ENCODE data around the gene LASP1NB.

Gene LASP1NB

DNA sequence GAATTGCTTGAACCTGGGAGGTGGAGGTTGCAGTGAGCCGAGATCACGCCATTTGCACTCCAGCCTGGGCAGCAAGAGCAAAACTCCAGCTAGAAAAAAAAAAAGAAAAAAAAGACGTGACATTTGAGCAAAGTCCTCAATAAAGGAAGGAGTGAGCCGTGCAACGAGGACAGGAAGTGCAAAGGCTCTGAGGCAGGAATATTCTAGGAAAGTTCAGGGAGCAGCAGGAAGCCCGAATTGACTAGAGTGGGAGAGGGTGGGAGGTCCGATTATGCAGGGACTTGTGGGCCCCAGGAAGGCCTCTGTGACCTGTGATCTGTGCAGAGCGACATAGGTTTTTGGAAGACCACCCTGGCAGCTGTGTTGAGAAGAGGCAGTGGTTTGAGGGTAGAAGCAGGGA lies 8.6 kb upstream of the LASP1NB start:
- POLR2A ChIA-PET = interaction anchor here (5.4 kb wide), 1 partner anchor 46 kb away, joined by 112 read pairs; the partner anchor contains the start of gene LASP1
- H3K9me3 ChIP-seq (ENCODE audit: low read length) = no peaks in the 10 kb centered on the region
- 85% methylated on average over 8 of the region's 8 CpGs for whole genome bisulfite sequencing (ENCODE audit: low lambda C conversion rate)
- no peak overlapping the region for H3K9ac ChIP-seq (ENCODE audit: insufficient read depth, low read depth, low read length)
- CTCF ChIA-PET (ENCODE audit: low intra/inter-chr PET ratio, low total read pairs) = no interaction called here
- no peak overlapping the region for H2AFZ ChIP-seq (ENCODE audit: low read length)
- FAIRE-seq = no peak
- DNase-seq (ENCODE audit: low spot score) = no peak
- peaks cover 53% of the 10 kb centered on the region for H3K4me1 ChIP-seq (ENCODE audit: insufficient read depth, low read length)
- no TSS peak for BruUV-seq (replicated peaks)
- no peak for ATAC-seq
- peak overlapping the region; percentile 30 for H3K27ac ChIP-seq (ENCODE audit: extremely low read length, insufficient read depth, low read length)
- in situ Hi-C loops (cut with HindIII; ENCODE audit: extremely low pct_ligation_motif_present, low pct_unique_long_range_greater_than_20kb) (no loop called here), intact Hi-C loops (cut with micrococcal nuclease; ENCODE audit: unreplicated experiment) (loop anchor here (5.0 to 10.0 kb wide), 2 partner anchors 44 to 238 kb away; partner anchors contain the start of genes LASP1 and PLXDC1)
- no peaks in the 10 kb centered on the region; the same call in 1 of the 2 replicates for H4K20me1 ChIP-seq (ENCODE audit: insufficient read depth, low read length)
- no peaks in the 10 kb centered on the region for H3K79me2 ChIP-seq (ENCODE audit: insufficient read depth, low read length)
- H3K27me3 ChIP-seq (ENCODE audit: control insufficient read depth in 1 of 2, insufficient read depth in 2 of 2, low read length in 2 of 2) = no peaks in the 10 kb centered on the region
- no peak overlapping the region for H3K4me2 ChIP-seq (ENCODE audit: low read depth, low read length)
- TF ChIP-seq MLLT10 (CRISPR knock-in tag; IDR thresholded peaks at IDR 0.05) (no peak), RBM22 (optimal IDR thresholded peaks at IDR 0.05; ENCODE audit: low read length) (peak; percentile 60)
- peaks cover 36 to 67% of the 10 kb centered on the region in 2 experiments for H3K36me3 ChIP-seq (replicated peaks in 1 of 2; ENCODE audit: control insufficient read depth in 1 of 2, insufficient read depth in 2 of 2, low read length in 2 of 2)
- no peak overlapping the region for H3K4me3 ChIP-seq (replicated peaks in 1 of 3; ENCODE audit: insufficient read depth in 1 of 3, low read depth in 2 of 3, low read length in 3 of 3)

DNA sequence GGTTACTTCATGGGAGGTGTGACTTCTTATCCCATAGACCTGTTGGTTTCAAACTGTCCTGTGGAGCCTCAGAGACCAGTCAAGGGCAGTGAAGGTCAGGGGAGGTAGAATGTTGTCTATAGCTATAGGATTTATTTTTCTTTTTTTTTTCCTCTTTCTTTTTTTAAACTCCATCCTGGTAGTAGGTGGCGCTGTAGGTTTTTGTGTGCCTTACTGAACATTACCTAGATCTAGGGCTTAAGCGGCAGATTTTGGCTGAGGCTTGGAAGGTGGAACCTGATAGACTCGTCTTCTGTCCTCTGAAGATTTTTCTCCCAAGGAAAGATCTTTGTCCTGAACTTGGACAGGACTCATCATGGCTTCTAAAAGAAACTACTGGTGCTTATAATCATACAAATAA lies 8.2 kb upstream of the LASP1NB start:
- DNase-seq (ENCODE audit: low spot score) (no peak), ATAC-seq (no peak), FAIRE-seq (peak; percentile 8)
- TF ChIP-seq STAG1 (CRISPR knock-in tag; IDR thresholded peaks at IDR 0.05) (0 out of 2 replicates have a peak, but pooled peaks have one; percentile 5), HES4 (CRISPR knock-in tag; IDR thresholded peaks at IDR 0.05; ENCODE audit: borderline replicate concordance) (no peak)
- peak overlapping the region; percentile 30 for H3K27ac ChIP-seq (ENCODE audit: extremely low read length, insufficient read depth, low read length)
- 98% methylated on average over 3 of the region's 3 CpGs for WGBS (ENCODE audit: low lambda C conversion rate)
- no peak overlapping the region for H2AFZ ChIP-seq (ENCODE audit: low read length)
- CTCF ChIA-PET (ENCODE audit: low intra/inter-chr PET ratio, low total read pairs) = no interaction called here
- no peak overlapping the region for H3K4me3 ChIP-seq (replicated peaks in 1 of 3; ENCODE audit: insufficient read depth in 1 of 3, low read depth in 2 of 3, low read length in 3 of 3)
- POLR2A ChIA-PET = interaction anchor here (5.4 kb wide), 1 partner anchor 47 kb away, joined by 112 read pairs; the partner anchor contains the start of gene LASP1
- H3K4me1 ChIP-seq (ENCODE audit: insufficient read depth, low read length) = peaks cover 53% of the 10 kb centered on the region
- no peak overlapping the region for H3K9ac ChIP-seq (ENCODE audit: insufficient read depth, low read depth, low read length)
- in situ Hi-C loops (cut with HindIII; ENCODE audit: extremely low pct_ligation_motif_present, low pct_unique_long_range_greater_than_20kb) (no loop called here), intact Hi-C loops (cut with micrococcal nuclease; ENCODE audit: unreplicated experiment) (loop anchor here (5.0 to 10.0 kb wide), 2 partner anchors 45 to 238 kb away; partner anchors contain the start of genes LASP1 and PLXDC1)
- no peaks in the 10 kb centered on the region; the same call in 1 of the 2 replicates for H4K20me1 ChIP-seq (ENCODE audit: insufficient read depth, low read length)
- H3K36me3 ChIP-seq (replicated peaks in 1 of 2; ENCODE audit: control insufficient read depth in 1 of 2, insufficient read depth in 2 of 2, low read length in 2 of 2) = peaks cover 36 to 62% of the 10 kb centered on the region in 2 experiments
- H3K4me2 ChIP-seq (ENCODE audit: low read depth, low read length) = no peak overlapping the region
- H3K27me3 ChIP-seq (ENCODE audit: control insufficient read depth in 1 of 2, insufficient read depth in 2 of 2, low read length in 2 of 2) = no peaks in the 10 kb centered on the region
- H3K79me2 ChIP-seq (ENCODE audit: insufficient read depth, low read length) = no peaks in the 10 kb centered on the region
- BruUV-seq (replicated peaks) = no TSS peak
- no peaks in the 10 kb centered on the region for H3K9me3 ChIP-seq (ENCODE audit: low read length)

Measured in HepG2 (cell line).